Measurements from ENCODE around the gene ADGRV1. TPM values are rescaled to one million over a fixed set of nuclear protein-coding genes. Genes with fewer than 3 reads are reported as not detected.

The ADGRV1 gene
- total RNA-seq, 1 donor from 2014 or later: 18.2 TPM

DNA sequence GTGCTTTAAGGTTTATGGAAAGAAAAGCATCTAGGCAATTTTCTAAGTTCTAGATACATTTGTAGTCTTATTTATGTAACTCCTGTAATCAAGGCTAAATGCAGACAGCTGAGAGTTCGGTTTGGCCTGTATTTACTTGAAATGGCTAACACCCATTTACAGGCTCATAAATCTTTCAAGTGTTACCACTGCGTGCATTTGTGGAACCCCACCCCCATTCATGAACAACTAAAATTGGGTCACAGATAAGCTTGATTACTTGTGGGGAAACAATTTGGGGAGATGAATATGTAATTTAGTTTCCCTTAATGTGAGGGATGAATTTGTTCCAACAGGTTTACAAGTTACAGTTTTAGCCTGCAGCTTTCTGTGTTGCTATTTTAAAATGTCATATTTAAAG is 463.9 kb downstream of the ADGRV1 start:
- Mint-ChIP-seq H3K36me3 (ENCODE audit: unreplicated experiment) (no peaks in the 10 kb centered on the region), H3K27me3 (ENCODE audit: unreplicated experiment) (no peaks in the 10 kb centered on the region), H3K9me3 (ENCODE audit: unreplicated experiment) (no peaks in the 10 kb centered on the region), H3K4me3 (ENCODE audit: unreplicated experiment) (no peak overlapping the region), H3K27ac (ENCODE audit: unreplicated experiment) (no peak overlapping the region), H3K4me1 (ENCODE audit: low read depth, unreplicated experiment) (peaks cover 5% of the 10 kb centered on the region)
- TF ChIP-seq, protein P1, sequence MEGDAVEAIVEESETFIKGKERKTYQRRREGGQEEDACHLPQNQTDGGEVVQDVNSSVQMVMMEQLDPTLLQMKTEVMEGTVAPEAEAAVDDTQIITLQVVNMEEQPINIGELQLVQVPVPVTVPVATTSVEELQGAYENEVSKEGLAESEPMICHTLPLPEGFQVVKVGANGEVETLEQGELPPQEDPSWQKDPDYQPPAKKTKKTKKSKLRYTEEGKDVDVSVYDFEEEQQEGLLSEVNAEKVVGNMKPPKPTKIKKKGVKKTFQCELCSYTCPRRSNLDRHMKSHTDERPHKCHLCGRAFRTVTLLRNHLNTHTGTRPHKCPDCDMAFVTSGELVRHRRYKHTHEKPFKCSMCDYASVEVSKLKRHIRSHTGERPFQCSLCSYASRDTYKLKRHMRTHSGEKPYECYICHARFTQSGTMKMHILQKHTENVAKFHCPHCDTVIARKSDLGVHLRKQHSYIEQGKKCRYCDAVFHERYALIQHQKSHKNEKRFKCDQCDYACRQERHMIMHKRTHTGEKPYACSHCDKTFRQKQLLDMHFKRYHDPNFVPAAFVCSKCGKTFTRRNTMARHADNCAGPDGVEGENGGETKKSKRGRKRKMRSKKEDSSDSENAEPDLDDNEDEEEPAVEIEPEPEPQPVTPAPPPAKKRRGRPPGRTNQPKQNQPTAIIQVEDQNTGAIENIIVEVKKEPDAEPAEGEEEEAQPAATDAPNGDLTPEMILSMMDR (IDR thresholded peaks at IDR 0.05; ENCODE audit: partially characterized antibody, unreplicated experiment): no peak
- no peak for DNase-seq

DNA sequence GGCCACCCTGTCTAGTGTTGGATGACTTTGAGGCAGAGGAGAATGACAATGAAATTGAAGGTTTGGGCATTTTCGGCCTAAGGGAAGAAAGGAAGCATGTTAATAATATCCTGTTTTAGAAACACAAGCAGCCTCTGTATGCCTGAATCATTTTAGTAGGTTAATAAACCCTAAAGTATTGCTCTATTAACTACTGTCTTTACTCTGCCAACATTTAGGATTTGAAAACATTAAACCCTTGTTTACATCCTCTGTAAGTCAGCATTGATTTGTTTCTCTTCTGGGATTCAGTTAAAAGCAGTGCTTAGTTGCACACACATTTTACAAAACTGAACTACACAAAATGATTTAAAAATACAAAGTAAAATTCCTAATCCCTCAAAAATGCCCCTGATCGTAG is 465.6 kb downstream of the ADGRV1 start:
- TF ChIP-seq, protein P1 (IDR thresholded peaks at IDR 0.05; ENCODE audit: partially characterized antibody, unreplicated experiment): no peak
- DNase-seq: no peak
- H3K36me3 Mint-ChIP-seq (ENCODE audit: unreplicated experiment): no peaks in the 10 kb centered on the region
- H3K4me3 Mint-ChIP-seq (ENCODE audit: unreplicated experiment): no peak overlapping the region
- no peaks in the 10 kb centered on the region for H3K9me3 Mint-ChIP-seq (ENCODE audit: unreplicated experiment)
- no peak overlapping the region for H3K27ac Mint-ChIP-seq (ENCODE audit: unreplicated experiment)
- H3K4me1 Mint-ChIP-seq (ENCODE audit: low read depth, unreplicated experiment): peaks cover 5% of the 10 kb centered on the region
- no peaks in the 10 kb centered on the region for H3K27me3 Mint-ChIP-seq (ENCODE audit: unreplicated experiment)

DNA sequence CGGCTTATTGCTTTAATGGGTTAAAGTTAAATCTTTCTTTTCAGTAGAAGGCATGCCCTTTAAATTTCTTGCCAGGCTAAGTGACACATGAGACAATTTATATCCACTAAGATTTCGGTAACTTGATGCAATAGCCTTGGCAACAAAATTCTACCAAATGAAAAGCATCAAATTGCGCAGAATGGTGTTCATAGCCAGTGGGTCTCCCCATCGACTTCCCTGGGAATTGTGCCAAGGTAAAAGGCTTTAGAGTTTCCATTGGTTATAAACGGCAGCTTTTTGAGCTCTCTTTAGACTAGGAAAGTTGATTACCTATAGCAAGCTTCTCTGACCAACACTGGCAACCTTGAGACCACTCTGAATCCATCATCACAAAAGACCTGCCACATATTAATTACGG is 466.1 kb downstream of the ADGRV1 start:
- Mint-ChIP-seq H3K9me3 (ENCODE audit: unreplicated experiment) (no peaks in the 10 kb centered on the region), H3K27me3 (ENCODE audit: unreplicated experiment) (no peaks in the 10 kb centered on the region), H3K4me1 (ENCODE audit: low read depth, unreplicated experiment) (peaks cover 5% of the 10 kb centered on the region), H3K27ac (ENCODE audit: unreplicated experiment) (no peak overlapping the region), H3K36me3 (ENCODE audit: unreplicated experiment) (no peaks in the 10 kb centered on the region), H3K4me3 (ENCODE audit: unreplicated experiment) (no peak overlapping the region)
- DNase-seq: no peak
- TF ChIP-seq, protein P1 (IDR thresholded peaks at IDR 0.05; ENCODE audit: partially characterized antibody, unreplicated experiment): no peak

DNA sequence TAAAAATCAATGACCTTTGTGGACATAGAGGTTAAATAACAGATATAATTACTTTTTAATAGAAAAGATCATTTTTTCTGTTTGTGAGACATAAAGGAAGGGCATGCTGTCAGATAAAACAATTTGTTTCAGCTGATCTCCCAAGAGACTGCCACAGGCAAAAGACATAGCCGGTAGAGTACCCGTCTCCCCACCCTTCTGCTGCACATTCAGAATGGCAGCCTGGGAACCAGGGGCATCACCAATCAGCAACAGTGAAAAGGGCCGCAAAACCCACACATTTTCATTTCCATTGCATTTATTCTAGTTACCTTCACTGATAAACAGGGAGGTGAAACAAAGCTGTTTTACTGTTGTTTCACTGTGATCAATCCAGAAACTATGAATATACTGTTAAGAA is 466.9 kb downstream of the ADGRV1 start:
- Mint-ChIP-seq H3K4me3 (ENCODE audit: unreplicated experiment) (no peak overlapping the region), H3K9me3 (ENCODE audit: unreplicated experiment) (no peaks in the 10 kb centered on the region), H3K4me1 (ENCODE audit: low read depth, unreplicated experiment) (peaks cover 5% of the 10 kb centered on the region), H3K36me3 (ENCODE audit: unreplicated experiment) (no peaks in the 10 kb centered on the region), H3K27me3 (ENCODE audit: unreplicated experiment) (no peaks in the 10 kb centered on the region), H3K27ac (ENCODE audit: unreplicated experiment) (no peak overlapping the region)
- DNase-seq: peak; percentile 15
- TF ChIP-seq, protein P1 (IDR thresholded peaks at IDR 0.05; ENCODE audit: partially characterized antibody, unreplicated experiment): no peak

DNA sequence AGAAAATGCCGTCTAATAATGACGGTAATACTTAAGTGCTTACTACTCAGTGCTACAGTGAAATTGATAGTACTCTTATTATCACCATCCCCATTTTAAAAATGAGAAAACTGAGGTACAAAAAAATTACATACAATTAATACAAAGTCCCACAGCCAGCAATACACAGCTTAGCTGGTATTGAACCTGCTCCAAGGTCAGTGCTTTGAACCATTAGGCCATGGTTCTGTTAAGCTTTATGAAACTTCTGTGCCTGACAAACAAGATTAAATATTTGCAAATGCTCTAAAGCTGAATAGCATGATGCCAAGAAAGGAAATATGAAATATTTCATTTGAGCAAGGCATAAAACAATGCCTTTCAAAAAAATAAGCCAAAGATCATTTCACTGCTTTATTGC is 467.4 kb downstream of the ADGRV1 start:
- H3K9me3 Mint-ChIP-seq (ENCODE audit: unreplicated experiment): no peaks in the 10 kb centered on the region
- TF ChIP-seq, protein P1 (IDR thresholded peaks at IDR 0.05; ENCODE audit: partially characterized antibody, unreplicated experiment): no peak
- no peak overlapping the region for H3K4me3 Mint-ChIP-seq (ENCODE audit: unreplicated experiment)
- no peaks in the 10 kb centered on the region for H3K27me3 Mint-ChIP-seq (ENCODE audit: unreplicated experiment)
- DNase-seq: no peak
- H3K4me1 Mint-ChIP-seq (ENCODE audit: low read depth, unreplicated experiment): peaks cover 5% of the 10 kb centered on the region
- no peak overlapping the region for H3K27ac Mint-ChIP-seq (ENCODE audit: unreplicated experiment)
- no peaks in the 10 kb centered on the region for H3K36me3 Mint-ChIP-seq (ENCODE audit: unreplicated experiment)

All from glutamatergic neuron (in vitro differentiated cells).